HCT116 (cell line): ENCODE results near the gene CWC22.

Source experiments
- ATF3 ChIP-seq: IDR thresholded peaks from 2 replicates; pipeline ENCODE4 v1.6.1; 2012
- CTCF ChIP-seq, 3 experiments: fragments of 200-600 bp in 1 of 3; sonication (generic) in 1 of 3; IDR thresholded peaks in 2 of 3; conservative IDR thresholded peaks in 1 of 3; 2 replicates each; pipeline ENCODE4 v1.5.1; 2012 to 2017; ENCODE audit warnings: low read depth in 2 of 3, low read length in 2 of 3, antibody characterized with exemption in 1 of 3, borderline replicate concordance in 1 of 3, control low read depth in 1 of 3, mild to moderate bottlenecking in 1 of 3, mixed read lengths in 1 of 3, mixed run types in 1 of 3, moderate library complexity in 1 of 3; ENCODE audit not compliant: insufficient read depth in 1 of 3
- EZH2 ChIP-seq: fragments of 200-600 bp; sonication (generic); IDR thresholded peaks from 2 replicates; pipeline ENCODE4 v1.6.1; 2017; ENCODE audit warnings: antibody characterized with exemption, mixed run types
- EZH2phosphoT487 ChIP-seq: fragments of 200-600 bp; IDR thresholded peaks from 2 replicates; pipeline ENCODE4 v1.6.1; 2018; ENCODE audit warnings: antibody characterized with exemption, borderline replicate concordance
- POLR2AphosphoS5 ChIP-seq: IDR thresholded peaks from 2 replicates; pipeline ENCODE4 v1.6.1; 2011; ENCODE audit warnings: mild to moderate bottlenecking, low read depth, low read length, moderate library complexity
- SRF ChIP-seq: IDR thresholded peaks from 2 replicates; pipeline ENCODE4 v1.6.1; 2012; ENCODE audit warnings: low read depth
- ZNF274 ChIP-seq: fragments of 200-500 bp; sonication (Bioruptor generic); IDR thresholded peaks from 2 replicates; pipeline ENCODE4 v1.6.1; 2014; ENCODE audit warnings: mild to moderate bottlenecking, low read depth, low read length, inconsistent platforms
- TF ChIP-seq, protein P1 (sequence below): IDR thresholded peaks from 2 replicates; pipeline ENCODE4 v1.6.1; 2012
- TF ChIP-seq, protein P2 (sequence below): IDR thresholded peaks from 2 replicates; pipeline ENCODE4 v1.6.1; 2012; ENCODE audit warnings: low read depth

- TF ChIP-seq EZH2 (no peak), CTCF (IDR thresholded peaks at IDR 0.05 in 2 of 3, conservative IDR thresholded peaks at IDR 0.05 in 1 of 3; ENCODE audit: borderline replicate concordance in 1 of 3, insufficient read depth in 1 of 3, low read depth in 2 of 3, low read length in 2 of 3) (no peak), SRF (no peak), POLR2AphosphoS5 (no peak), EZH2phosphoT487 (no peak), ZNF274 (no peak), ATF3 (no peak)
- TF ChIP-seq, protein P1, sequence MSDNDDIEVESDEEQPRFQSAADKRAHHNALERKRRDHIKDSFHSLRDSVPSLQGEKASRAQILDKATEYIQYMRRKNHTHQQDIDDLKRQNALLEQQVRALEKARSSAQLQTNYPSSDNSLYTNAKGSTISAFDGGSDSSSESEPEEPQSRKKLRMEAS: no peak
- TF ChIP-seq, protein P2, sequence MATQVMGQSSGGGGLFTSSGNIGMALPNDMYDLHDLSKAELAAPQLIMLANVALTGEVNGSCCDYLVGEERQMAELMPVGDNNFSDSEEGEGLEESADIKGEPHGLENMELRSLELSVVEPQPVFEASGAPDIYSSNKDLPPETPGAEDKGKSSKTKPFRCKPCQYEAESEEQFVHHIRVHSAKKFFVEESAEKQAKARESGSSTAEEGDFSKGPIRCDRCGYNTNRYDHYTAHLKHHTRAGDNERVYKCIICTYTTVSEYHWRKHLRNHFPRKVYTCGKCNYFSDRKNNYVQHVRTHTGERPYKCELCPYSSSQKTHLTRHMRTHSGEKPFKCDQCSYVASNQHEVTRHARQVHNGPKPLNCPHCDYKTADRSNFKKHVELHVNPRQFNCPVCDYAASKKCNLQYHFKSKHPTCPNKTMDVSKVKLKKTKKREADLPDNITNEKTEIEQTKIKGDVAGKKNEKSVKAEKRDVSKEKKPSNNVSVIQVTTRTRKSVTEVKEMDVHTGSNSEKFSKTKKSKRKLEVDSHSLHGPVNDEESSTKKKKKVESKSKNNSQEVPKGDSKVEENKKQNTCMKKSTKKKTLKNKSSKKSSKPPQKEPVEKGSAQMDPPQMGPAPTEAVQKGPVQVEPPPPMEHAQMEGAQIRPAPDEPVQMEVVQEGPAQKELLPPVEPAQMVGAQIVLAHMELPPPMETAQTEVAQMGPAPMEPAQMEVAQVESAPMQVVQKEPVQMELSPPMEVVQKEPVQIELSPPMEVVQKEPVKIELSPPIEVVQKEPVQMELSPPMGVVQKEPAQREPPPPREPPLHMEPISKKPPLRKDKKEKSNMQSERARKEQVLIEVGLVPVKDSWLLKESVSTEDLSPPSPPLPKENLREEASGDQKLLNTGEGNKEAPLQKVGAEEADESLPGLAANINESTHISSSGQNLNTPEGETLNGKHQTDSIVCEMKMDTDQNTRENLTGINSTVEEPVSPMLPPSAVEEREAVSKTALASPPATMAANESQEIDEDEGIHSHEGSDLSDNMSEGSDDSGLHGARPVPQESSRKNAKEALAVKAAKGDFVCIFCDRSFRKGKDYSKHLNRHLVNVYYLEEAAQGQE: no peak
Measured at GRCh38 chr2:179938026-179938425, 69.1 kb downstream of the CWC22 start.
